HEK293T (cell line): ENCODE data around the gene EDC4.
"Not testable (repeated sequence)": the region's sequence is repeated elsewhere in the genome, so short reads cannot be mapped to it uniquely, and the experiment has no call there.

ENCODE experiments used
- ARNT ChIP-seq: fragments of 450-650 bp; IDR thresholded peaks from 2 replicates; pipeline ENCODE4 v1.6.1; 2017; ENCODE audit warnings: mild to moderate bottlenecking
- BHLHE40 ChIP-seq: fragments of 450-650 bp; IDR thresholded peaks from 2 replicates; pipeline ENCODE4 v1.6.1; 2016; ENCODE audit warnings: mild to moderate bottlenecking, moderate library complexity, borderline replicate concordance
- CTBP1 ChIP-seq: fragments of 450-650 bp; IDR thresholded peaks from 2 replicates; pipeline ENCODE4 v1.6.1; 2016; ENCODE audit warnings: borderline replicate concordance
- ELF4 ChIP-seq: fragments of 450-650 bp; IDR thresholded peaks from 2 replicates; pipeline ENCODE4 v1.6.1; 2017; ENCODE audit warnings: antibody characterized with exemption
- FOXK2 ChIP-seq: fragments of 450-650 bp; IDR thresholded peaks from 2 replicates; pipeline ENCODE4 v1.6.1; 2016; ENCODE audit warnings: mild to moderate bottlenecking
- HDGF ChIP-seq: fragments of 450-650 bp; IDR thresholded peaks from 2 replicates; pipeline ENCODE4 v1.6.1; 2017; ENCODE audit warnings: antibody characterized with exemption, borderline replicate concordance
- L3MBTL2 ChIP-seq: fragments of 450-650 bp; conservative IDR thresholded peaks from 2 replicates; pipeline ENCODE4 v1.6.1; 2016; ENCODE audit warnings: mild to moderate bottlenecking
- NFRKB ChIP-seq: fragments of 450-650 bp; IDR thresholded peaks from 2 replicates; pipeline ENCODE4 v1.6.1; 2016; ENCODE audit warnings: mild to moderate bottlenecking, moderate library complexity
- PKNOX1 ChIP-seq: fragments of 450-650 bp; IDR thresholded peaks from 2 replicates; pipeline ENCODE4 v1.6.1; 2016
- SP1 ChIP-seq: fragments of 450-650 bp; IDR thresholded peaks from 2 replicates; pipeline ENCODE4 v1.6.1; 2017
- SUZ12 ChIP-seq: fragments of 450-650 bp; IDR thresholded peaks from 2 replicates; pipeline ENCODE4 v1.6.1; 2016; ENCODE audit warnings: mild to moderate bottlenecking
- TARDBP ChIP-seq: fragments of 450-650 bp; IDR thresholded peaks from 2 replicates; pipeline ENCODE4 v1.6.1; 2016

- TF ChIP-seq BHLHE40, FOXK2, SP1, NFRKB, PKNOX1, ELF4, HDGF, ARNT, TARDBP, L3MBTL2, SUZ12, CTBP1: not testable (repeated sequence)
Observed at GRCh38 chr16:67864044-67864443, 8.8 kb upstream of the EDC4 start.
